Heart left ventricle (tissue), 16 donors: Measurements from ENCODE around the gene NFIA. TPM values are rescaled to one million over a fixed set of nuclear protein-coding genes. Genes with fewer than 3 reads are reported as not detected.

Experiments
- ATAC-seq, 4 donors: fragments of 200-7000 bp; cut with Tn5 transposase; one replicate each; pipeline ENCODE4 v1.9.1; 2020 to 2022; ENCODE audit warnings: moderate library complexity in 4 of 4, mild to moderate bottlenecking in 3 of 4, moderate number of reproducible peaks in 1 of 4
- DNase-seq, 5 donors: peaks; one replicate each; pipeline ENCODE4 v3.0.0-alpha.2; 2020
- H3K27ac ChIP-seq, 12 donors: fragments of 200-600 bp; sonication (generic) in 4 of 12; one replicate each; pipeline versions ENCODE4 v1.5.0 to v1.8.0; 2016 to 2022; ENCODE audit warnings: mild to moderate bottlenecking in 2 of 12
- H3K27me3 ChIP-seq, 9 donors: fragments of 200-600 bp; sonication (generic) in 2 of 9; one replicate each; pipeline versions ENCODE4 v1.5.1 to v1.8.0; 2016 to 2022; ENCODE audit warnings: mild to moderate bottlenecking in 3 of 9
- H3K36me3 ChIP-seq, 9 donors: fragments of 200-600 bp; sonication (generic) in 2 of 9; one replicate each; pipeline versions ENCODE4 v1.5.0 to v1.8.0; 2018 to 2022; ENCODE audit warnings: mild to moderate bottlenecking in 2 of 9
- H3K4me1 ChIP-seq, 12 donors: fragments of 200-600 bp; sonication (generic) in 4 of 12; one replicate each; pipeline versions ENCODE4 v1.5.0 to v1.8.0; 2016 to 2022; ENCODE audit warnings: mild to moderate bottlenecking in 3 of 12
- H3K4me3 ChIP-seq, 12 donors: fragments of 200-600 bp; sonication (generic) in 4 of 12; one replicate each; pipeline versions ENCODE4 v1.5.0 to v1.8.0; 2017 to 2022; ENCODE audit warnings: mild to moderate bottlenecking in 9 of 12, moderate library complexity in 4 of 12
- H3K9me3 ChIP-seq, 12 donors: fragments of 200-600 bp; sonication (generic) in 4 of 12; one replicate each; pipeline versions ENCODE4 v1.5.0 to v1.8.0; 2016 to 2022; ENCODE audit warnings: mild to moderate bottlenecking in 1 of 12
- POLR2A ChIP-seq, 2 donors: fragments of 450-650 bp; IDR thresholded peaks; one replicate each; pipeline ENCODE4 v1.6.1; 2017; ENCODE audit warnings: antibody characterized with exemption in 2 of 2, mild to moderate bottlenecking in 2 of 2, moderate library complexity in 2 of 2
- WGBS, 4 donors: extraction: QIAGEN DNeasy Blood & Tissue Kit in 2 of 4; methylation state at CpG; one replicate each; pipeline versions ENCODE4 v1.1.5 to v1.1.7; 2013 to 2018; 5-methylcytosine and 5-hydroxymethylcytosine counted together
- intact Hi-C, 10 donors: fragments of 100-400 bp; cut with DNase I; formaldehyde crosslinking; loops; one replicate each; pipeline versions ENCODE4 v1.11.1 to v1.14.2; 2022
- polyA plus RNA-seq, 2 donors: library from polyadenylated mRNA; stranded (reverse); fragments of 200-250 nt; gene quantifications; one replicate each; pipeline ENCODE4 v1.2.3, GENCODE V29; 2013
- total RNA-seq, 9 donors: library from RNA; depleted of rRNA in 2 of 9; stranded (reverse); fragments of >200 nt in 2 of 9; fragmentation: NEBNext Ultra II Directional in 3 of 9; extraction: Animal tissue kit (Norgen Biotek cat#: 25700) in 3 of 9; gene quantifications; one replicate each; pipeline versions ENCODE4 v1.1.0 to v1.2.4, GENCODE V29; 2016 to 2023
- TF ChIP-seq, protein P1 (sequence below), 12 donors: fragments of 200-600 bp; sonication (generic) in 4 of 12; IDR thresholded peaks; one replicate each; pipeline versions ENCODE4 v1.5.0 to v1.8.0; 2018 to 2022; ENCODE audit warnings: antibody characterized with exemption in 12 of 12, mild to moderate bottlenecking in 5 of 12
- donor health status: ischemic (EF 13 %, LVEDD 7.1; RV severe dilation, severe dysfunction).
- donor health status: healthy with polysubstance abuse.
- donor health status: DM: no; HTN: yes; CAD: no.
- donor health status: DM: no; HTN: no; CAD: no.
- donor health status: ischemic (EF 25% LVEDD 6.9; RV normal size, moderate dysfunction).
- donor health status: ischemic (EF 25% LVEDD 5.7; RV mildly dilated, moderate dysfunction).
- donor health status: healthy.
- donor health status: DM: yes; HTN: yes; CAD: no.
- donor health status: ischemic (EF 35%, LVEDD 5.7; RV mildly dilated, moderate dysfunction).
- donor health status: nonischemic (EF 11% LVEDD 7.7; RV severe dilation, severe dysfunction).
- donor health status: DM: yes; HTN: yes; CAD: no.
- donor health status: PGD.
- donor health status: ischemic (EF 29% LVEDD 5.4; RV normal size, mild dysfunction).
- donor health status: nonischemic (EF 23%, LVEDD 6.1; RV moderate dilation, normal function).

NFIA gene
- total and polyA plus RNA-seq, 11 donors: 12.7 to 121 (median 96.5) TPM

DNA sequence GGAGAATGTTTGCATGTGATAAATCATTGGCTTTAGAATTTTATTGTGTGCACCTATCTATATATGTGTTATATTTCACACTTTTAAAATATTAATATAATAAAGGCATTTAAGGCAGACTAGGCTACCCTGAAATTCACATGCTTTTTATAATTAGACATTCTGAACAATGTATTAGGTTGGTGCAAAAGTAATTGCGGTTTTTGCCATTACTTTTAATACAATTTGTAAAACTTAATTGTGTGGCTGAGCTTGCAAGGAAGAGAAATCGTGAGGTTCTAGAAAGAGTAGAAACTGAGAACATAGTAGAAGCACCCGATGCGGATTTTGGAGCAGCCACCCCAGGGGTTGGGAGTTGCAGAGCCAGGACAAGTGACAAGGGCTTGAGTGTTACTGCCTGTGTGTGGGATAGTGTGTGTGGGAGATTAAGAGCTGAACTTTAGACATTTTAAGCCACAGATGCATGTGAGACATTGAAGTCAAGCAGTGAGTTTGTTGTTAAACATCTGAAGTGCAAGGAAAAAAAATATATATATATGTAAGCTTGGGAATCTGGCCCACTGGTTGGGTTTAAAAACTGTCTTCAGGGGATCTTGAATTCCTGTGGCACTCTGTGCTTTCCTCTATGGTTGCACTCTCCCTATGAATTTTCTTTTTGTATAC lies 398.0 kb downstream of the NFIA start:
- intact Hi-C loops: no loop called here
- H3K36me3 ChIP-seq: no peaks in the 10 kb centered on the region
- H3K4me1 ChIP-seq: peaks cover 0 to 12% (median 0%) of the 10 kb centered on the region in 12 donors
- TF ChIP-seq, protein P1, sequence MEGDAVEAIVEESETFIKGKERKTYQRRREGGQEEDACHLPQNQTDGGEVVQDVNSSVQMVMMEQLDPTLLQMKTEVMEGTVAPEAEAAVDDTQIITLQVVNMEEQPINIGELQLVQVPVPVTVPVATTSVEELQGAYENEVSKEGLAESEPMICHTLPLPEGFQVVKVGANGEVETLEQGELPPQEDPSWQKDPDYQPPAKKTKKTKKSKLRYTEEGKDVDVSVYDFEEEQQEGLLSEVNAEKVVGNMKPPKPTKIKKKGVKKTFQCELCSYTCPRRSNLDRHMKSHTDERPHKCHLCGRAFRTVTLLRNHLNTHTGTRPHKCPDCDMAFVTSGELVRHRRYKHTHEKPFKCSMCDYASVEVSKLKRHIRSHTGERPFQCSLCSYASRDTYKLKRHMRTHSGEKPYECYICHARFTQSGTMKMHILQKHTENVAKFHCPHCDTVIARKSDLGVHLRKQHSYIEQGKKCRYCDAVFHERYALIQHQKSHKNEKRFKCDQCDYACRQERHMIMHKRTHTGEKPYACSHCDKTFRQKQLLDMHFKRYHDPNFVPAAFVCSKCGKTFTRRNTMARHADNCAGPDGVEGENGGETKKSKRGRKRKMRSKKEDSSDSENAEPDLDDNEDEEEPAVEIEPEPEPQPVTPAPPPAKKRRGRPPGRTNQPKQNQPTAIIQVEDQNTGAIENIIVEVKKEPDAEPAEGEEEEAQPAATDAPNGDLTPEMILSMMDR (IDR thresholded peaks at IDR 0.05): no peak
- no peak for TF ChIP-seq POLR2A (IDR thresholded peaks at IDR 0.05)
- no peaks in the 10 kb centered on the region for H3K27me3 ChIP-seq
- WGBS, 4 donors: 75 to 78% (median 76%) methylated on average over 4 of the region's 4 CpGs
- DNase-seq (no peak), ATAC-seq (no peak)
- H3K4me3 ChIP-seq: no peak overlapping the region
- H3K27ac ChIP-seq: no peak overlapping the region
- H3K9me3 ChIP-seq: no peaks in the 10 kb centered on the region

- Histone ChIP-seq H3K4me3 (no peak overlapping the region), H3K36me3 (no peaks in the 10 kb centered on the region), H3K4me1 (peaks cover 0 to 12% (median 0%) of the 10 kb centered on the region in 12 donors), H3K9me3 (no peaks in the 10 kb centered on the region), H3K27me3 (no peaks in the 10 kb centered on the region), H3K27ac (no peak overlapping the region)
- DNase-seq (no peak), ATAC-seq (no peak)
- WGBS, 4 donors: 64 to 78% (median 68%) methylated on average over 3 of the region's 3 CpGs
- intact Hi-C loops: no loop called here
- no peak for TF ChIP-seq POLR2A (IDR thresholded peaks at IDR 0.05)
These were observed 399.0 kb downstream of the NFIA start for GRCh38 chr1:61481315-61481715.

GRCh38 chr1:61482170-61482734 lies 399.9 kb downstream of the NFIA start:
- 58 to 71% (median 63%) methylated on average over 7 of the region's 7 CpGs for WGBS, 4 donors
- Histone ChIP-seq H3K36me3 (no peaks in the 10 kb centered on the region), H3K27me3 (no peaks in the 10 kb centered on the region), H3K9me3 (no peaks in the 10 kb centered on the region), H3K4me3 (no peak overlapping the region), H3K27ac (no peak overlapping the region), H3K4me1 (peaks cover 0 to 12% (median 0%) of the 10 kb centered on the region in 12 donors)
- ATAC-seq: no peak
- intact Hi-C loops: no loop called here
- TF ChIP-seq, protein P1 (IDR thresholded peaks at IDR 0.05): no peak
- TF ChIP-seq POLR2A (IDR thresholded peaks at IDR 0.05): no peak
- DNase-seq: no peak

DNA sequence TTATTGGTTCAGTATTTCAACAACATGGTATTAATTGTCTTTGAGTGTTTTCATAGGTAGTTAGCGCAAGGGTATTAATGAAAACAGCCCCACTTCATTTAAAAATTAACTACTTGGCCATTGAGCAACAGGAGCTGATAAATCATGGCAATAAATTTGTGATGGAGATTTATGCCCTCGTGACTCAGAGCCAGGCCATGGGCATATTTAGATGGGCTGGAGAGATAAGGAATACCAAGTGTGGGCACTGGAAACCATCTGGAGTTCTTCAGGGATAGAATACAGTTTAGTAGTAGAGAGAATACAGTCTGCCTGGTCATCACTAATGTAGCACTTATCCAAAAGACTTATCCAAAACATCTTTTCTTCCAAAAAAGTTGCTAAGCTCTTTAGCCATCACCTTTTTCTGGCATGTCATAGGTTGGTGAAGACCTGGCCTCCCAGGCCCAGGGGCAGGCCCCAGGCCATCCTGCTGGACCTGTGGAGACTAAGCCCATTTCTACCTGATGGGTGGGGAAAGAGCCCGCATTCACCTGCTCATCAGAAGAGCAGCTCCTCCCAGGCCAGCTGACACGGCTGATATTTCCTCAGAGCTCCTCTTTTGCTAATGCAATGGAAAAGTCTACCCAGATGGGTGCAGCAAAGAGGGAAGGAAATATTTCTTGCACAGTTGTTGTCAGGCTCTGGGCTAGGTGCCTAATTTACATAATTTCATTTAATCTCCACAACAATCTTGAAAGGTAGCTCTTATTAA lies 404.6 kb downstream of the NFIA start:
- WGBS, 4 donors: 85 to 96% (median 93%) methylated on average over 4 of the region's 4 CpGs
- intact Hi-C loops: no loop called here
- H3K36me3 ChIP-seq: no peaks in the 10 kb centered on the region

More for the DNA sequence above, 404.6 kb downstream of the NFIA start:
- ATAC-seq (no peak), DNase-seq (no peak)
- Histone ChIP-seq H3K27ac (no peak overlapping the region), H3K4me3 (no peak overlapping the region), H3K27me3 (no peaks in the 10 kb centered on the region), H3K4me1 (peaks cover 0 to 16% (median 6%) of the 10 kb centered on the region in 12 donors), H3K9me3 (no peaks in the 10 kb centered on the region)
- TF ChIP-seq, protein P1 (IDR thresholded peaks at IDR 0.05): no peak
- TF ChIP-seq POLR2A (IDR thresholded peaks at IDR 0.05): no peak
